Amniotic epithelial cell (primary cell): ENCODE measurements around the gene PRELID1.
A peak's percentile ranks its signal among the peaks of the same experiment; 100 is the strongest.
"Not testable (repeated sequence)": the region's sequence is repeated elsewhere in the genome, so short reads cannot be mapped to it uniquely, and the experiment has no call there.

Experiments
- DNase-seq: peaks from one replicate; pipeline ENCODE4 v3.0.0-alpha.2; 2010; ENCODE audit warnings: low read depth

Gene PRELID1

GRCh38 chr5:177300236-177300880, 3.2 kb upstream of the PRELID1 start:
- DNase-seq, result peak; percentile 70

DNA sequence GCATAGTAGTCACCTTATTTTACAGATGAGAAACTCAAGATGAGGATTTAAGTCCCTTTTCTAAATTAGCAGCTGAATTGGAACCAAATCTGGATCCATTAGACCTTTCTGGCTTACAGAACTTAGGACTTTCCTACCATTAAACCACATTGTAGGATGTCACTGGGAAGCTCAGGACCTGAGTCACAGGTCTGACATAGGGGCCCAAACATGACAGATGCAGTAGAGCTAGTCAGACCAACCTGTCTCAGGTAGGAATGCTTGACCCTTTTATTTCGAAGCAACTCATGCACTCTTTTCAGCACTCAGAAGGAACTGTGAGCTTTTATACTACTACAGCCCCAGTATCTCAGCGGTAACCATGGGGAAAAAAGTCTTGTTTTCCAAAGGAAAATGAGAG, 2.6 kb upstream of the PRELID1 start:
- no peak for DNase-seq

GRCh38 chr5:177301503-177302165, 2.0 kb upstream of the PRELID1 start:
- no peak for DNase-seq

- peak; percentile 37 for DNase-seq
Observed at GRCh38 chr5:177302354-177303110, 1.1 kb upstream of the PRELID1 start.

GRCh38 chr5:177303925-177304391, 359 bp downstream of the PRELID1 start:
- DNase-seq, result no peak

DNA sequence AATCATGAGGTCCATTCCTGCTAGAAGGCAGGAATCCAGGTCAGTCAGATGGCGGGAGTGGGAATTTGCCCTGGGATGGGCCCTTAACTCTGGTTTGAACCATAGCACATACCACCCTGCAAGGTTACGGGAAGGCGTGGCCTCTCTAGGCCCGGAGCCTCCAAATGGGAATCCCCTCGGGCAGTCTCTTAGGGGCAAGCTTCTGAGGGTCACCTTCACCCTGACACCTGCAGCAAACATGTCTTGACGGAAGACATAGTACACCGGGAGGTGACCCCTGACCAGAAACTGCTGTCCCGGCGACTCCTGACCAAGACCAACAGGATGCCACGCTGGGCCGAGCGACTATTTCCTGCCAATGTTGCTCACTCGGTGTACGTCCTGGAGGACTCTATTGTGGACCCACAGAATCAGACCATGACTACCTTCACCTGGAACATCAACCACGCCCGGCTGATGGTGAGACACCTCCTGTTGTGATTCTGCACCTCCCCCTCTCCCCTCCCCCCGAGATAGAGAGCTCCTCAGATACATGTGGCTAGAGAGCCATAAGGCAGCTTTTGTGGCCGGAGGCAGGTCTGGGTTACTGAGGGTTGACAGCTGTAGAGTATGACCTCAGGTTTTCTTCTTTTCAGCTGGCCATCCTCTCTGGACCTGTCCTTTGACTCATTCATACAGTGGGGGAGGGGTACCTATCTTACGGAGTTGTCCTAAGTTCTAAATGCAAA, 957 bp downstream of the PRELID1 start:
- peak; percentile 58 for DNase-seq

GRCh38 chr5:177306103-177306640, 2.6 kb downstream of the PRELID1 start:
- DNase-seq, result not testable (repeated sequence)

- peak; percentile 88 for DNase-seq
Observed at GRCh38 chr5:177306674-177307543, 3.3 kb downstream of the PRELID1 start.

DNA sequence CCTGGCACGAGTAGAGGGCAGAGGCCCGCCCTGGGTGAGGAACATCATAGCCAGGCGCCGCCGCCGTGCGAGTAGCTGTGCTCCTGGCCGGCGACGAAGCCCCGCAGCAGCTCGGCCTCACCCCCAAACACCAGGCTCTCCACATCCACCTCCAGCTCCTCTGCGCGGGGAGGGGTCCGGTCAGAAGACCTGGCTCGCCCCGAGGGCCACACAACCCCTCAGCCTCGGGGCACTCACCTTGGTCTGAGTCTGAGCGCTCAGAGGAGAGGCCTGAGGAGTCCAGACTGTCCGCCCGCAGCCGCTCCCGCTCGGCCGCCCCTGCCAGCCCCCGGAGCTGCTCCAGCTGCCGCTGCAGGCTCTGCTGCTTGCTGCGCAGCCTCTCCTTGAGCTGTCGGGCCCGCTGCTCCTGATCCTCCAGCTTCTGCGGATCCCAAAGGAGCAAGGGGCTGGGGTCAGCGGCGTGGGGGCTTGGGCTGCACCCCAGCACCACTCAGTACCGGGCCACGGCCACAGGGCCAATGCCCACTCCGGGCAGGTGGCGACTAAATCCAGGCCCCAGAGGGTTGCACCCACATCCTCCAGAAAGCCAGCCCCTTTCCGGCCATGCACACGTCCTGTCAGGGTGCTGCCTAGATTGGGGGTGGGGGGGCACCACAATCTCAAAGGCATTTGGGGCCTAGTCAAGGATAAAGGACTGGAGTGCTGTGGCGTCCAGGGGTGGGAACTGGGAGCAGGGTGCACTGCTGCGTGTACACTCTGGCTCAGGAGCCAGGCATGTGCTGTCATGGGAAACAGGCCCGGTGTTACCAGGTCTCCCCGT, 4.2 kb downstream of the PRELID1 start:
- DNase-seq, result no peak

GRCh38 chr5:177308740-177309139, 5.1 kb downstream of the PRELID1 start:
- DNase-seq, result no peak

DNA sequence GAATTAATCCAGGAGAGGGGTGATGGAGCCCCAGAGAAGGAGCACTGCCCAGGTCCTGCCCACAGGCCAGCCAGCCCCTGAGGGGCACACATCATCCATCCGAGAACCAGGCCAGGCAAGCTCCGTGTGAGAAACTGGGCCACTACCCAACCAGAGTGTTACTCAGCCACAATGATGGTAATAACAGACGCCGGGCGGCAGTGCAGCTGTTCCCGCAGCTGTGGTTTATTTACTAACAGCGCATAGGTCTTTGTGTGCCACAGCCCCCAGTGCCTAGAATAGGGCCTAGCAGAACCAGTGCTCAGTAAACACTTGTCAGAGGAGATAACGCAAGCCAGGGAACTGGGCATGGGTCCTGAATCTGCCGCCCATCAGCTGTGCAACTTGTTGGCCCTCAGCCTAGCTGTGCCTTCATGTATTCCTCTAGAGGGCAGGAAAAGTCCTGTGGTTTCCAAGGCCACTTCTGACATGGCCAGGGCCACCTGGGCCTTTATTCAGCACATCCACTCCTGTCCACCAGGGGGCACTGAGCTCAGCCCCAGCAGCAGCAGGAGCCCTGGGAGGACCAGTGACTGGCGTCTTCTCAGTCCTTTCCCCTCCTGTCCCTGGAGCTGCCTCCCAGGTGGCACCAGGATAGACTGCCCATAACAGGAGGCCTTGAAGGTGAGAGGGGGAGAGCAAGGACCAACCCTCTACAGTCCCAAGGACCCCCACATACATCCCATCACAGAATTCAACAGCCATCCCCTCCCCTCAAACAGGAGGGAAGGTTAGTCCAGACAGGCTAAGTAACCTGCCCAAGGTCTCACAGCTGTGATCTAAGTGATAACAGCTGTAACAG, 6.0 kb downstream of the PRELID1 start:
- DNase-seq, result peak; percentile 57

- no peak for DNase-seq
Observed at GRCh38 chr5:177310332-177310731, 6.7 kb downstream of the PRELID1 start.

- no peak for DNase-seq
Observed at GRCh38 chr5:177310757-177311391, 7.3 kb downstream of the PRELID1 start.

DNA sequence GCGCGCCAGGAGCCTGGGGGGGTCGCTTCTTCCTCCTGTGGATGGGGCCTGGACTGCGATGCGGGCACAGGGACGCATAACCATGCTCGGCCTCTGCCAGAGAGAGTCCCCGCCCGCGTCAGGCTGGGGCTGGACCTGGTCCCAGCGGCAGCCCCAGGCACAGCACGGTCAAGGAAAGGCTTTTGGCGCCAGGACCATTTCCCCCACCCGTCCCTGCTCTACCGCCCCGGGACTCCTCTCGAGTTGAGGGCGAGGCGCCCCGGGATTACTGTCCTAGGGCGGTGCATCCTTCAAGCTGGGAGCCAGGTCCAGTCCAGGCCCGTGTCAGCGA, 7.8 kb downstream of the PRELID1 start:
- DNase-seq, result no peak

GRCh38 chr5:177311723-177312648, 8.4 kb downstream of the PRELID1 start, which contains the start of gene MXD3:
Gene MXD3, minus strand, starts transcription at chr5:177311898. Its CDS starts 68 bp downstream, at chr5:177311830.
- peak; percentile 85 for DNase-seq

DNA sequence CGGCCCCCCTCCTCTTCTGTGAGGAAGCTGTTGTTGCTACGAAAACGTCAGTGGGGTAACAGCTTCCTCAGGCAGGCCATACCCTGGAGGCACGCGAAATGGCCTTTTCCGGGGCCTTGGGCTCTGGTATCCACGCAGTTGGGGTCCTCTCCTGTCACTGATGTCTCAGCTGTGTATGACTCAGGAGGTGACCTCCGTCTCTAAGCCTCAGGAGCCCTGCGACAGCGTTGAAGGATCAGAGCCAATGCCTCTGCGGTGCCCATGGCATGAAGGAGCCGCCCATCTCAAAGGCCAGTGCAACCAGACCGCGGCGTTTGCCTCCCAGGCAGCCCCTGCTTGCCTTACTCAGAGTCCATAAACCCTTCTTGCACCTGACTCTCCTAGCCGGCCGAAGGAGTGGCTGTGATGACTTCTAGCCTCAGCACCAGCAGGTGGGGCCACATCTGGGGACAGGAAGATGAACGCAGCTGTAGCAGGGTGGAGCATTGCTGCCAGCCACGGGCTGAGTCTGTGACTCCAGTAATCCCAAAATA, 9.1 kb downstream of the PRELID1 start:
- DNase-seq, result no peak

GRCh38 chr5:177313561-177314259, 10.1 kb downstream of the PRELID1 start:
- DNase-seq, result no peak
